Measurements from ENCODE around the gene E2F4. TPM values are rescaled to one million over a fixed set of nuclear protein-coding genes. Genes with fewer than 3 reads are reported as not detected.

Gene E2F4
- total and polyA plus RNA-seq, 2 of the 13 experiments (the other 11 are each of a cell fraction or from before 2014, with no cell fraction given) = 84.8 to 91.2 TPM

- TF ChIP-seq GMEB1 (CRISPR knock-in tag; IDR thresholded peaks at IDR 0.05; ENCODE audit: borderline replicate concordance) (peak; percentile 88), GTF3A (CRISPR knock-in tag; conservative IDR thresholded peaks at IDR 0.05) (no peak), CEBPG (CRISPR knock-in tag; IDR thresholded peaks at IDR 0.05) (0 out of 2 replicates have a peak, but pooled peaks have one; percentile 25), MAX (IDR thresholded peaks at IDR 0.05) (peak; percentile 88), ZNF20 (CRISPR knock-in tag; IDR thresholded peaks at IDR 0.05) (no peak), ZNF281 (CRISPR knock-in tag; IDR thresholded peaks at IDR 0.05; ENCODE audit: borderline replicate concordance) (peak; percentile 50; the same call in 1 of the 2 replicates), HMG20B (CRISPR knock-in tag; conservative IDR thresholded peaks at IDR 0.05) (no peak), EHMT2 (IDR thresholded peaks at IDR 0.05; ENCODE audit: borderline replicate concordance, low read depth, low read length) (no peak), ZNF691 (CRISPR knock-in tag; IDR thresholded peaks at IDR 0.05; ENCODE audit: borderline replicate concordance, low read depth) (0 out of 2 replicates have a peak, but pooled peaks have one; percentile 54), IRF2 (CRISPR knock-in tag; IDR thresholded peaks at IDR 0.05) (no peak), RAD21 (CRISPR knock-in tag; IDR thresholded peaks at IDR 0.05) (no peak; the same call in 1 of the 2 replicates), HMG20A (CRISPR knock-in tag; IDR thresholded peaks at IDR 0.05; ENCODE audit: borderline replicate concordance) (no peak), ZNF687 (CRISPR knock-in tag; IDR thresholded peaks at IDR 0.05) (peak; percentile 93), ZNF775 (CRISPR knock-in tag; IDR thresholded peaks at IDR 0.05; ENCODE audit: borderline replicate concordance) (no peak), ZNF7 (CRISPR knock-in tag; IDR thresholded peaks at IDR 0.05) (no peak), ZNF567 (CRISPR knock-in tag; IDR thresholded peaks at IDR 0.05; ENCODE audit: borderline replicate concordance) (peak; percentile 42; the same call in 1 of the 2 replicates), ZNF678 (CRISPR knock-in tag; IDR thresholded peaks at IDR 0.05) (no peak)
Measured at GRCh38 chr16:67177743-67178699, 13.9 kb upstream of the E2F4 start (continued).
